ENCODE measurements around the gene LHX4. TPM values are rescaled to one million over a fixed set of nuclear protein-coding genes. Genes with fewer than 3 reads are reported as not detected.

LHX4 gene
- total RNA-seq (2021; fragmentation: NEBNext Ultra II Directional; extraction: Animal tissue kit (Norgen Biotek cat#: 25700)): 4.9 and 5.7 TPM in 2 replicates
- 0.80 and 0.85 TPM in 2 replicates for polyA plus RNA-seq (2011; rRNA removed)
- 1.6 TPM for polyA plus RNA-seq (2011; cell fraction: cytosol; rRNA removed)
- 3.3 TPM for polyA plus RNA-seq (2011; cell fraction: nucleus; rRNA removed)
- 1.7 to 3.9 TPM (median 2.8 TPM) in 4 replicates for polyA plus RNA-seq (2012, experiment 1 of 2)
- polyA plus RNA-seq (2012, experiment 2 of 2): 1.1 TPM
- 1.1 TPM for polyA plus RNA-seq (2013, experiment 1 of 2)
- 0.96 TPM for polyA plus RNA-seq (2013, experiment 2 of 2)
- 2.1 and 3.0 TPM in 2 replicates for polyA minus RNA-seq (2011; rRNA and poly(A)+ RNA removed)
- 2.3 TPM for polyA minus RNA-seq (2011; cell fraction: cytosol; rRNA and poly(A)+ RNA removed)
- 3.0 TPM for polyA minus RNA-seq (2011; cell fraction: nucleus; rRNA and poly(A)+ RNA removed)
- long read RNA-seq, experiment 1, full-length matches to known transcripts: 1 of 14 reads
- long read RNA-seq, experiment 1, partial matches to known transcripts: 4 of 14 reads
- long read RNA-seq, experiment 1, other reads (novel, unspliced or antisense): 9 of 14 reads
- long read RNA-seq, experiment 2, full-length matches to known transcripts: 3 of 8 reads
- long read RNA-seq, experiment 2, partial matches to known transcripts: 1 of 8 reads
- long read RNA-seq, experiment 2, other reads (novel, unspliced or antisense): 4 of 8 reads

DNA sequence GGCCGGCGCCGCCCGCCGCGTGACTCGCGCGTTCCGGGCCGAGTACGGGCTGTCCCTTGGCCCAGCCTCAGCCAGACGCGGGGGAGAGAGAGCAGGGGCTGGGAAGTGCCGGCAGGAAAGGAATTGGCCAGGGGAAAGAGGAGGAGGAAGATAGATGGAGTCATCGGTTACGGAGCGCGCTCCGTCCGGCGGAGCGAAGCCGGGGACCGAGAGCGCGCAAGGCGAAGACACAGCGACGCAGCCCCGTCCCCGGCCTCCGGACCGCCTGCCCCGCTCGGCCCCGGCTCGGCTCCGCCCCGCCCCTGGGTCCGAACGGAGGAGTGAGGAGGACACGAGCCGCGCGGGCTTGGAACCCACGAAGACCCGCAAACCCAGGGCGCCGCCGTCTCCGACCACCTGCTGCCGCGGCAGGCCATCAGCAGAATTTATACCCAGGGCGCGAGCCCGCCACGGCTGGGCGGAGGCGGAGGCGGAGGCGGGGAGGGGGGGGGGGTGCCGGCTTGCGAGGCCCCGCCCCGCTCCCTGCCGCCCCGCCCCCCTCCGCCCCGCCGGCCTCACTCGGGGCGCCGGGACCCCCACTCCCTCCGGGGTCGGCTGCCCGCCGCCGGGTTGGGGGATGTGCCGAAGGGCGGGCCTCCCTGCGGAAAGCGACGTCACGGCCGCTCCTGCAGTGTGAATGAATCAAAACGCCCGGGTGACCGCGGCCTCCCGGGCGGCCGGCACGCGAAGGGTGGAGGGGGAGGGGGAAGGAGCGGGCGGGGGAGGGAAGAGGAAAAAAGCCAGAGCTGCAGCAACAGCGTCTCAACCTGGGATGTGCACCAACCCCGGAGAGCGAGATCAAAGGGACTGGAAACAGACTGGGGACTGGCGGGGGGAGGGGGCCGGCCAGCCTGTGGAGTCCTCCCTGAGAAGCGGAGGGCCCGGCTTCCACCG is at the start of gene LHX4:
Gene LHX4, plus strand, starts transcription at position 782 of the 933 bp plus-strand sequence. CDS start 266 bp downstream, outside the sequence.
- H3K27me3 ChIP-seq (replicated peaks in 1 of 4; ENCODE audit: control insufficient read depth in 3 of 4, extremely low read depth in 1 of 4, insufficient read depth in 3 of 4, low read length in 3 of 4): peaks cover 39 to 73% (median 59%) of the 10 kb centered on the region in 4 experiments
- peak within 1 kb of the TSS; percentile 48 for H4K91ac ChIP-seq (replicated peaks; ENCODE audit: insufficient read length, low read length)
- no peak within 1 kb of the TSS for H4K5ac ChIP-seq (ENCODE audit: insufficient read length, low read depth, low read length)
- H3K79me2 ChIP-seq (ENCODE audit: control insufficient read depth in 1 of 2, insufficient read depth in 2 of 2, low read length in 2 of 2): no peaks in the 10 kb centered on the region
- H2BK15ac ChIP-seq (ENCODE audit: low read length): peak within 1 kb of the TSS; percentile 88; the same call in 1 of the 2 replicates
- H2AK5ac ChIP-seq (ENCODE audit: low read depth, low read length): no peak within 1 kb of the TSS
- peak within 1 kb of the TSS; percentile 3 to 55 (median 27); a peak in 5 of 7 replicates for H3K9ac ChIP-seq (replicated peaks in 1 of 4; ENCODE audit: extremely low read depth in 1 of 4, low read depth in 3 of 4, low read length in 3 of 4)
- H3K23me2 ChIP-seq (ENCODE audit: low read depth, low read length): peaks cover 30% of the 10 kb centered on the region; the same call in 1 of the 2 replicates
- peaks cover 2% of the 10 kb centered on the region; the same call in 1 of the 2 replicates for H3K79me1 ChIP-seq (ENCODE audit: low read depth, low read length)
- no peak within 1 kb of the TSS for H2BK120ac ChIP-seq (replicated peaks; ENCODE audit: low read depth, low read length)
- no peak within 1 kb of the TSS for H3K27ac ChIP-seq (ENCODE audit: low read depth, low read length)
- H3K23ac ChIP-seq (ENCODE audit: insufficient read length): no peak within 1 kb of the TSS
- H2BK20ac ChIP-seq (ENCODE audit: low read length): peak within 1 kb of the TSS; percentile 61; the same call in 1 of the 2 replicates
- WGBS, 2 experiments (ENCODE audit: extremely low coverage in 1 of 2, insufficient coverage in 1 of 2, insufficient read length in 1 of 2, insufficient replicate concordance in 2 of 2, low coverage in 1 of 2, low lambda C conversion rate in 2 of 2, missing lambda C conversion rate in 1 of 2): 4% methylated on average over 25 of the region's 105 CpGs; no CpG with 5 or more reads in 1 of the 2 experiments
- peak within 1 kb of the TSS; percentile 45 to 71 (median 62) for H3K4me3 ChIP-seq (ENCODE audit: extremely low read depth in 1 of 4, insufficient read depth in 2 of 4, low read depth in 3 of 4, low read length in 4 of 4)
- ChIA-PET POLR2A (ENCODE audit: partially characterized antibody) (interaction anchor here (1.4 to 3.9 kb wide), 7 partner anchors 8 to 31 kb away, joined by 4 to 29 read pairs (median 7); no protein-coding TSS in a partner anchor), CTCF (ENCODE audit: partially characterized antibody) (interaction anchor here (0.9 to 6.9 kb wide), 5 partner anchors 10 to 44 kb away, joined by 4 to 65 read pairs (median 16); no protein-coding TSS in a partner anchor)
- peak in 1 of 2 experiments; percentile 85 for DNase-seq (ENCODE audit: low read depth in 1 of 2, low spot score in 2 of 2)
- H3K4me1 ChIP-seq (replicated peaks in 1 of 4; ENCODE audit: control insufficient read depth in 3 of 4, insufficient read depth in 4 of 4, low read length in 3 of 4): peaks cover 13 to 33% (median 22%) of the 10 kb centered on the region in 4 experiments
- peaks cover 0 to 13% of the 10 kb centered on the region in 2 experiments for H4K20me1 ChIP-seq (replicated peaks in 1 of 2; ENCODE audit: control insufficient read depth in 1 of 2, insufficient read depth in 2 of 2, low read length in 2 of 2)
- peak within 1 kb of the TSS; percentile 90 for H3K18ac ChIP-seq (ENCODE audit: extremely low read depth, low read length)
- H3K9me3 ChIP-seq (ENCODE audit: insufficient read depth in 2 of 2, low read depth in 1 of 2, low read length in 1 of 2): peaks cover 0 to 4% of the 10 kb centered on the region in 2 experiments; a peak in 1 of 4 replicates
- H2BK5ac ChIP-seq (ENCODE audit: low read depth, low read length): peak within 1 kb of the TSS; percentile 75; the same call in 1 of the 2 replicates
- H3K36me3 ChIP-seq (ENCODE audit: control insufficient read depth in 2 of 4, insufficient read depth in 4 of 4, low read length in 3 of 4): no peaks in the 10 kb centered on the region; a peak in 1 of 8 replicates
- H4K8ac ChIP-seq (ENCODE audit: extremely low read depth, insufficient read depth, low read length): peak within 1 kb of the TSS; percentile 76; the same call in 1 of the 2 replicates
- H2AFZ ChIP-seq (ENCODE audit: low read length): 0 out of 2 replicates have a peak within 1 kb of the TSS, but pooled peaks have one; percentile 2
- peak within 1 kb of the TSS; percentile 91 to 92 for H3K4me2 ChIP-seq (ENCODE audit: insufficient read depth in 1 of 2, low read depth in 2 of 2, low read length in 2 of 2)
- H3K14ac ChIP-seq (ENCODE audit: insufficient read length): no peak within 1 kb of the TSS
- no peak within 1 kb of the TSS for H3K4ac ChIP-seq (replicated peaks; ENCODE audit: insufficient read length, low read depth, low read length)
- peak within 1 kb of the TSS; percentile 94; the same call in 1 of the 2 replicates for H2BK12ac ChIP-seq (ENCODE audit: low read depth, low read length)
- no peak for FAIRE-seq
- no peak within 1 kb of the TSS for H3K56ac ChIP-seq (replicated peaks; ENCODE audit: insufficient read length, low read depth, low read length)
- TF ChIP-seq SP4 (IDR thresholded peaks at IDR 0.05; ENCODE audit: low read length) (no peak), PHF8 (conservative IDR thresholded peaks at IDR 0.05; ENCODE audit: low read depth, low read length) (peak; percentile 60; the same call in 1 of the 2 replicates), SP1 (IDR thresholded peaks at IDR 0.05; ENCODE audit: low read depth, low read length) (0 out of 2 replicates have a peak, but pooled peaks have one; percentile 32), CTBP2 (IDR thresholded peaks at IDR 0.05; ENCODE audit: borderline replicate concordance, insufficient read depth, insufficient read length, low read length) (peak; percentile 81), GTF2F1 (IDR thresholded peaks at IDR 0.05; ENCODE audit: borderline replicate concordance, low read depth, low read length) (no peak), ASH2L (IDR thresholded peaks at IDR 0.05; ENCODE audit: low read length) (peak; percentile 73), TBP (IDR thresholded peaks at IDR 0.05; ENCODE audit: low read depth, low read length) (peak; percentile 32; the same call in 1 of the 2 replicates)

Measured in H1 (cell line).